GM10248 (cell line): ENCODE results near the gene WBP1.

Experiments
- CTCF ChIA-PET: fragments of 300-600 bp; sonication (Branson Sonifier 250); formaldehyde crosslinking; extraction: SDS; loops from one replicate; lab custom pipeline; 2021; ENCODE audit warnings: antibody characterized with exemption; lab: Yijun Ruan, JAX
- POLR2A ChIA-PET: fragments of 350-650 bp; sonication (Branson Sonifier 250); formaldehyde crosslinking; extraction: SDS; loops from one replicate; lab custom pipeline; 2020; ENCODE audit warnings: antibody characterized with exemption; lab: Yijun Ruan, JAX
- DNase-seq: peaks from one replicate; pipeline ENCODE4 v3.0.0; 2012; ENCODE audit errors: extremely low spot score
- TF ChIP-seq, protein P1 (sequence below): IDR thresholded peaks from 2 replicates; pipeline ENCODE4 v1.5.1; 2012; ENCODE audit warnings: mild to moderate bottlenecking, low read depth; ENCODE audit errors: extremely low read depth, missing control alignments, control extremely low read depth

The WBP1 gene

DNA sequence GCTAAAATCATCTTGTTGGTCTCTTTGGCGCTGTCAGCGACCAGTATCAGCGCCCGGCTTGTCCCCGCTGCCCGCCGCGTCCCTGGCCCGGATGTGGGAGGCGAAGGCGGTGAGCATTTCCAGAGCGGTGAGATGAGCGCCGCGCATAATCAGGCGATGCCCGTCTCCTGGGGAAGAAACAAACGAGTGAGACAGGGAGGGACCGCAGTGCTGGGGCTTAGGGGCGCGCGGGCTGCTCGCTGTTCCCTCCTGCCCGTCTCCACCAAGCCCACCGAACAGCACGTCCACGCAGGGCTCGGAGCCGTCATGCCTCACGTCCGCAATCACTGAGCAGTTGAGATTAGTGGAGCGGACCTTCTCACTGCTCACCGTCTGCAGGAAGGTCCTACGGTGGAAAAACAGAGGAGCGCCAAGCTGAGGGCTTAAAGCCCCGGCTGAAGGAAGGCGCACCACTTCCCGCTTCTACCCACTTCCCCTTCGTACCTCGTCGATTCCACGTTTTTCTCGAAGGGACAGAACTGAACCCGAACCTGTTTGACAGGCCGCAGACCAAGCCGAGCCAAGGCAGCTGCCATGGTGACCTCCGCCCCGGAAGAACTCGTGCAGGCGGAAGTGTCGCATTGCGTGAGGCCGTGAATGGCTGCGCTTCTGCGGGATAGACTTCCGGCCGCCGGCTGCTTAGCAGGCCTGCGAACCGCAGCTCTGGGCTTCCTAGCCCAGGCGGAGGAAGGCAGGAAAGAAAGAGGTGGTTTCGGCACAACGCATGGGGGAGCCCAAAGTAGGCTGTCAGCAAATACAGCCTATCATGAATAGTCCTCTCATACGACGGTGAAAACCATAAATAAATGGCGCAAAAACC lies 14.1 kb downstream of the WBP1 start, which contains the start of gene MRPL53:
Gene MRPL53 (minus strand): TSS at position 595 of the 859 bp plus-strand sequence. CDS start 20 bp downstream, at position 575.
- ChIA-PET POLR2A (interaction anchor here (0.8 to 2.3 kb wide), 3 partner anchors 10 to 66 kb away, joined by 3 to 8 read pairs (median 4); partner anchors contain the start of genes CCDC142, TTC31 and WBP1), CTCF (interaction anchor here (1.0 to 4.1 kb wide), 6 partner anchors 10 to 114 kb away, joined by 3 to 27 read pairs (median 14); partner anchors contain the start of genes CCDC142, INO80B, TTC31 and WBP1)
- peak; percentile 88 for DNase-seq
- TF ChIP-seq, protein P1, sequence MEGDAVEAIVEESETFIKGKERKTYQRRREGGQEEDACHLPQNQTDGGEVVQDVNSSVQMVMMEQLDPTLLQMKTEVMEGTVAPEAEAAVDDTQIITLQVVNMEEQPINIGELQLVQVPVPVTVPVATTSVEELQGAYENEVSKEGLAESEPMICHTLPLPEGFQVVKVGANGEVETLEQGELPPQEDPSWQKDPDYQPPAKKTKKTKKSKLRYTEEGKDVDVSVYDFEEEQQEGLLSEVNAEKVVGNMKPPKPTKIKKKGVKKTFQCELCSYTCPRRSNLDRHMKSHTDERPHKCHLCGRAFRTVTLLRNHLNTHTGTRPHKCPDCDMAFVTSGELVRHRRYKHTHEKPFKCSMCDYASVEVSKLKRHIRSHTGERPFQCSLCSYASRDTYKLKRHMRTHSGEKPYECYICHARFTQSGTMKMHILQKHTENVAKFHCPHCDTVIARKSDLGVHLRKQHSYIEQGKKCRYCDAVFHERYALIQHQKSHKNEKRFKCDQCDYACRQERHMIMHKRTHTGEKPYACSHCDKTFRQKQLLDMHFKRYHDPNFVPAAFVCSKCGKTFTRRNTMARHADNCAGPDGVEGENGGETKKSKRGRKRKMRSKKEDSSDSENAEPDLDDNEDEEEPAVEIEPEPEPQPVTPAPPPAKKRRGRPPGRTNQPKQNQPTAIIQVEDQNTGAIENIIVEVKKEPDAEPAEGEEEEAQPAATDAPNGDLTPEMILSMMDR, result no peak

DNA sequence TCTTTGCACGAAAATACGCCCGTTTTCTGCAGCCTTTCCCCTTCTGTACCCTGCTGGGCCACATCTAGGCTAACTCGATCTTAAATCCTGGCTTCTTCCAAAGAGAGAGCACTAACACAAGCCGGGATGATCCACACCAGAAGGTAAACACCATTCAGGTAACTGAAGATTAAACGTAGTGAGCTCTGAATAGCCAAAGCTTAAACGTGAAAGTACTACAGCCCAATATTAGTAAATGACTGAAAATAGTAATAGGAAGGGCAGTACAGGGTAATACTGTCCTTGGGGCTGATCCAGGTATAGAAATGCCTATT lies 14.7 kb downstream of the WBP1 start:
- TF ChIP-seq, protein P1, result no peak
- POLR2A ChIA-PET, result interaction anchor here (0.8 to 2.3 kb wide), 2 partner anchors 15 to 66 kb away, joined by 3 to 8 read pairs; partner anchors contain the start of gene WBP1
- CTCF ChIA-PET, result interaction anchor here (1.0 to 4.1 kb wide), 6 partner anchors 9 to 114 kb away, joined by 3 to 27 read pairs (median 14); partner anchors contain the start of genes CCDC142, INO80B, TTC31 and WBP1
- DNase-seq, result no peak

DNA sequence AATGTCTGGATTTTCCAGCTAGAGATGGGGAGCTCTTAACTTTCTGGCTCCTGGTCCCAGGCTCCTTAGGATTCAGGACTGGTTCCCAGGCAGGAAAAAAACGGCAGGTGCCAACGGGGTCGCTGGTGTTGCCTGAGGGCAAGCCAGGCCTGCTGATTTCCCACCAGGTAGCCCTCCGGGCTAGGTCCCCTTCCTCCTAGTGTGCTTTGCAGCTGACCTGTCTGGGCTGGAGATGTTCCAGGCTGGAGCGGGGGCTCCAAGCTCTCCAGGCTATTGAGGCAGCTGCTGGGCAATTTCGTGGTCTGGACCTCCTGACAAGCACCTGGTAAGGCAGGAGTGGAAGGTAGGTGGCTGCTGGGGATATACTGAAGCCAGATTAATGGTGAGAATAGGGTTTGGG lies 16.2 kb downstream of the WBP1 start:
- TF ChIP-seq, protein P1, result no peak
- ChIA-PET POLR2A (interaction anchor here (0.7 to 0.8 kb wide), 2 partner anchors 16 to 19 kb away, joined by 3 to 4 read pairs; partner anchors contain the start of gene WBP1), CTCF (interaction anchor here (1.1 to 4.1 kb wide), 15 partner anchors 9 to 652 kb away, joined by 3 to 27 read pairs (median 5); partner anchors contain the start of genes CCDC142, INO80B, MOGS and TTC31)
- no peak for DNase-seq

DNA sequence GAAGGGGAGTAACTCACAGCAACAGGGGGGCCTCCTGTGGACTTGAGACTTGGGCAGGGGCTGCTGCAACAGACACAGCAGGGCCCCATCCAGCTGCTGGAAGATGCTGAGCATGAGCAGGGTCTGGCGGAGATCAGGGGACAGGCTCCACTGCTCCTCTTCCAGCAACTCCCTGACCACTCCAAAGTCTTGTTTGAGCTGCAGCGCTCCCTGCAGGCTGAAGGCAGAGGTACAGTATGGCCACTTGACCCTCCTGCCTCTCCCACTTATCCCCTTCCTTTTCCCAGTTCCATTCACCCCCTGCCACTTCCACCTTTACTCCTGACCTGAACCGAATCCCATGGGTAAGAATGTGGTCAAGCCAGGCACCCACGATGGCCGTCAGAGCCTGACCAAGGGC lies 16.7 kb downstream of the WBP1 start:
- ChIA-PET CTCF (interaction anchor here (1.1 to 4.1 kb wide), 18 partner anchors 8 to 652 kb away, joined by 3 to 27 read pairs (median 5); partner anchors contain the start of genes CCDC142, INO80B, MOGS and TTC31), POLR2A (interaction anchor here (1.0 kb wide), 1 partner anchor 17 kb away, joined by 4 read pairs; the partner anchor contains the start of gene WBP1)
- TF ChIP-seq, protein P1, result peak; percentile 43
- no peak for DNase-seq

DNA sequence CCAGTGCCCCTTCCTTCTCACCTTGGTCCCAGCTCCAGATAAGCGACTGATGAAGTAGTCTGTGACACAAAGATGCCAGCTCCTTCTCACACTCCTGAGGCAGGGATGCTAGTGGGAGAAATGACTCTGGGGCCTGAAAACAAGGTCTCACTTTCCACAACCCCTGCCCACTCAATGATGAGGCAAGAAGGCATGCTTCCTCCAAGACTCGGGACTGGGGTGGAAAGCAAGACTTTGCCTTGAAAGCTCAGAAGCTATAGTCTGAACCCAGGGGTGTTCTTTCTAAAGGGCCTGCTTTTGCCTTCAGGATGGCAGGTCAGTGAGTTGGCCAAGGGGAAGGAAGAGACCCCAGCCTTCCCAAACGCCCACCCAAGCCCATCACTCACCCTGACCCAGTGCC lies 23.2 kb downstream of the WBP1 start:
- ChIA-PET CTCF (interaction anchor here (0.8 to 5.3 kb wide), 16 partner anchors 8 to 232 kb away, joined by 3 to 106 read pairs (median 8); partner anchors contain the start of genes MOGS, MRPL53, PCGF1 and WBP1), POLR2A (interaction anchor here (0.6 to 1.2 kb wide), 5 partner anchors 14 to 658 kb away, joined by 3 to 4 read pairs (median 3); no protein-coding TSS in a partner anchor)
- TF ChIP-seq, protein P1, result no peak
- no peak for DNase-seq
